GM12878 (cell line): ENCODE measurements around the gene CHKA. TPM values are rescaled to one million over a fixed set of nuclear protein-coding genes. Genes with fewer than 3 reads are reported as not detected.

Source experiments
- ATAC-seq: fragments of 200-7000 bp; cut with Tn5 transposase; 3 replicates; pipeline ENCODE4 v1.9.1; 2020; ENCODE audit warnings: mild to moderate bottlenecking, moderate library complexity
- BruUV-seq: library from RNA; stranded (reverse); fragments of 400-500 nt; replicated peaks from 2 replicates; lab custom pipeline; 2021; lab: Mats Ljungman, UMichigan
- CTCF ChIA-PET: fragments of 300-600 bp; sonication (Branson Sonifier 250); formaldehyde crosslinking; extraction: SDS; loops from one replicate; lab custom pipeline; 2021; ENCODE audit warnings: inconsistent platforms; lab: Yijun Ruan, JAX
- POLR2A ChIA-PET: fragments of 350-600 bp; formaldehyde crosslinking; extraction: SDS; loops from one replicate; lab custom pipeline; 2021; ENCODE audit warnings: inconsistent platforms; lab: Charles Lee
- RAD21 ChIA-PET: fragments of 300-600 bp; sonication (Branson Sonifier 250); formaldehyde crosslinking; loops from one replicate; lab custom pipeline; 2023; ENCODE audit warnings: antibody characterized with exemption; ENCODE audit not compliant: unreplicated experiment; lab: Charles Lee
- SMC1A ChIA-PET: fragments of 300-600 bp; sonication (Branson Sonifier 250); formaldehyde crosslinking; loops from one replicate; lab custom pipeline; 2023; ENCODE audit not compliant: unreplicated experiment, uncharacterized antibody; lab: Charles Lee
- DNase-seq: peaks from one replicate; pipeline ENCODE4 v3.0.0-alpha.2; 2011; ENCODE audit warnings: low read depth, low spot score
- FAIRE-seq: peaks from 3 replicates; lab custom pipeline; 2011; peaks lifted over from hg19 to GRCh38; lab: Jason Lieb, UNC
- H2AFZ ChIP-seq: 2 replicates; pipeline ENCODE4 v1.6.0; 2011; ENCODE audit warnings: low read depth, low read length, control low read depth; ENCODE audit not compliant: control insufficient read depth
- H3K27ac ChIP-seq: 2 replicates; pipeline ENCODE4 v1.5.1; 2011; ENCODE audit warnings: control low read depth; ENCODE audit not compliant: control insufficient read depth, insufficient read depth
- H3K27me3 ChIP-seq, 2 experiments: replicated peaks in 1 of 2; 2 replicates each; pipeline versions ENCODE4 v1.6.0 to v1.6.1; 2011; ENCODE audit warnings: low read length in 1 of 2; ENCODE audit not compliant: control insufficient read depth in 2 of 2, insufficient read depth in 2 of 2
- H3K36me3 ChIP-seq, 2 experiments: 2 replicates each; pipeline ENCODE4 v1.5.1; 2011; ENCODE audit warnings: low read length in 1 of 2; ENCODE audit not compliant: control insufficient read depth in 2 of 2, insufficient read depth in 2 of 2
- H3K4me1 ChIP-seq: 2 replicates; pipeline ENCODE4 v1.6.1; 2011; ENCODE audit warnings: mild to moderate bottlenecking, low read length, moderate library complexity, mixed read lengths; ENCODE audit not compliant: control insufficient read depth, insufficient read depth
- H3K4me2 ChIP-seq: 2 replicates; pipeline ENCODE4 v1.6.0; 2011; ENCODE audit warnings: control low read depth; ENCODE audit not compliant: control insufficient read depth, insufficient read depth
- H3K4me3 ChIP-seq: fragments of 200-600 bp; sonication (generic); 2 replicates; pipeline ENCODE4 v1.5.1; 2016
- H3K79me2 ChIP-seq: 2 replicates; pipeline ENCODE4 v1.6.0; 2011; ENCODE audit warnings: low read length; ENCODE audit not compliant: control insufficient read depth, insufficient read depth
- H3K9ac ChIP-seq: 2 replicates; pipeline ENCODE4 v1.8.0; 2011; ENCODE audit warnings: low read length, control low read depth, mixed read lengths; ENCODE audit not compliant: control insufficient read depth, insufficient read depth
- H3K9me3 ChIP-seq: replicated peaks from 3 replicates; pipeline ENCODE4 v1.5.1; 2011; ENCODE audit warnings: mild to moderate bottlenecking, low read length; ENCODE audit not compliant: control insufficient read depth, insufficient read depth
- H4K20me1 ChIP-seq: 2 replicates; pipeline ENCODE4 v1.6.0; 2011; ENCODE audit not compliant: control insufficient read depth, insufficient read depth
- BMI1 ChIP-seq: fragments of 450-650 bp; IDR thresholded peaks from 2 replicates; pipeline ENCODE4 v1.6.1; 2016; ENCODE audit warnings: mild to moderate bottlenecking, moderate library complexity, borderline replicate concordance
- DPF2 ChIP-seq: fragments of 450-650 bp; IDR thresholded peaks from 2 replicates; pipeline ENCODE4 v1.6.1; 2017; ENCODE audit warnings: mild to moderate bottlenecking
- E2F8 ChIP-seq: fragments of 450-650 bp; IDR thresholded peaks from 2 replicates; pipeline ENCODE4 v1.6.1; 2018; ENCODE audit warnings: mild to moderate bottlenecking, low read depth, moderate library complexity; ENCODE audit not compliant: partially characterized antibody
- EED ChIP-seq: sonication (generic); IDR thresholded peaks from 2 replicates; pipeline ENCODE4 v1.6.1; 2016; ENCODE audit warnings: antibody characterized with exemption, low read depth
- EZH2 ChIP-seq: IDR thresholded peaks from 2 replicates; pipeline ENCODE4 v1.6.1; 2012; ENCODE audit warnings: low read depth, mild to moderate bottlenecking, control low read depth, inconsistent platforms, low read length, borderline replicate concordance; ENCODE audit not compliant: control insufficient read depth
- NKRF ChIP-seq: fragments of 450-650 bp; conservative IDR thresholded peaks from 2 replicates; pipeline ENCODE4 v1.6.1; 2017; ENCODE audit warnings: mild to moderate bottlenecking, moderate library complexity
- PAX5 ChIP-seq: IDR thresholded peaks from 2 replicates; pipeline ENCODE4 v1.6.1; 2011; ENCODE audit warnings: low read depth, low read length, borderline replicate concordance
- POLR2AphosphoS5 ChIP-seq: IDR thresholded peaks from 2 replicates; pipeline ENCODE4 v1.6.1; 2011; ENCODE audit warnings: mild to moderate bottlenecking, low read length, inconsistent platforms
- RUNX3 ChIP-seq: IDR thresholded peaks from 2 replicates; pipeline ENCODE4 v1.6.1; 2012; ENCODE audit warnings: low read length, inconsistent platforms
- SMC3 ChIP-seq: IDR thresholded peaks from 2 replicates; pipeline ENCODE4 v1.6.1; 2011; ENCODE audit warnings: low read length, improper control_type of control experiment, borderline replicate concordance
- TCF7 ChIP-seq: IDR thresholded peaks from 2 replicates; pipeline ENCODE4 v1.6.1; 2014; ENCODE audit warnings: antibody characterized with exemption, borderline replicate concordance
- YBX1 ChIP-seq: fragments of 450-650 bp; IDR thresholded peaks from 2 replicates; pipeline ENCODE4 v1.6.1; 2016; ENCODE audit warnings: antibody characterized with exemption
- ZNF217 ChIP-seq: fragments of 450-650 bp; IDR thresholded peaks from 2 replicates; pipeline ENCODE4 v1.6.1; 2017; ENCODE audit warnings: antibody characterized with exemption, mild to moderate bottlenecking
- ZNF687 ChIP-seq: fragments of 450-650 bp; IDR thresholded peaks from 2 replicates; pipeline ENCODE4 v1.6.1; 2017; ENCODE audit warnings: mild to moderate bottlenecking, moderate library complexity
- WGBS: methylation state at CpG from one replicate; pipeline ENCODE4 v1.1.6; 2016; ENCODE audit warnings: low lambda C conversion rate; ENCODE audit not compliant: insufficient replicate concordance, insufficient coverage; ENCODE audit errors: missing lambda C conversion rate; 5-methylcytosine and 5-hydroxymethylcytosine counted together
- in situ Hi-C: fragments of 300-500 bp; cut with MboI; formaldehyde crosslinking; loops from 9 replicates; pipeline ENCODE4 v1.14.3; 2018; ENCODE audit warnings: mixed read lengths
- intact Hi-C: fragments of 100-400 bp; cut with micrococcal nuclease; formaldehyde crosslinking; loops from one replicate; pipeline ENCODE4 v1.14.2; 2022; ENCODE audit not compliant: unreplicated experiment
- polyA plus RNA-seq, 11 experiments: library from polyadenylated mRNA; depleted of rRNA in 4 of 11; unstranded in 6 of 11; stranded (reverse) in 5 of 11; fragments of >200 nt; fragmentation: Nextera tagmentation in 4 of 11; fragmentation: Illumina TruSeq in 1 of 11; extraction: Ambion mirVana in 4 of 11; extraction: Trizol in 1 of 11; gene quantifications; 1 replicate in 1 of 11; 2 replicates in 10 of 11; pipeline versions ENCODE4 v1.2.1 to v1.2.3, GENCODE V29; 2011 to 2016; ENCODE audit warnings: inconsistent platforms in 2 of 11, missing spikeins in 2 of 11, low read depth in 1 of 11
- total RNA-seq, 4 experiments: library from RNA; depleted of rRNA in 3 of 4; stranded (reverse); fragments of >200 nt in 3 of 4; fragmentation: Illumina TruSeq in 1 of 4; extraction: Trizol in 1 of 4; gene quantifications; 2 replicates each; pipeline versions ENCODE4 v1.2.1 to v1.2.3, GENCODE V29; 2013 to 2021

Gene CHKA
- total and polyA plus RNA-seq, 10 of the 15 experiments (the other 5 are each of a cell fraction or from before 2014, with no cell fraction given) = 5.2 to 29.2 (median 21.2) TPM

- POLR2A ChIA-PET = interaction anchor here (0.6 to 3.4 kb wide), 13 partner anchors 8 to 1771 kb away, joined by 3 to 21 read pairs (median 3); partner anchors contain the start of genes C11orf24, NDUFS8 and UNC93B1
- SMC1A ChIA-PET = interaction anchor here (0.6 to 3.0 kb wide), 7 partner anchors 8 to 165 kb away, joined by 3 to 19 read pairs (median 3); partner anchors contain the start of gene NDUFS8
- TSS peak; percentile 42 for BruUV-seq
- intact Hi-C loops (loop anchor here (5.0 kb wide), 1 partner anchor 37 kb away; the partner anchor contains the start of gene UNC93B1), in situ Hi-C loops (no loop called here)
- Histone ChIP-seq H2AFZ (peak within 1 kb of the TSS; percentile 69), H3K4me1 (peaks cover 13% of the 10 kb centered on the region), H3K9me3 (no peaks in the 10 kb centered on the region), H3K79me2 (peaks cover 46% of the 10 kb centered on the region), H3K36me3 (peaks cover 11 to 13% of the 10 kb centered on the region in 2 experiments; a peak in 3 of 4 replicates), H3K27me3 (no peaks in the 10 kb centered on the region), H3K27ac (peak within 1 kb of the TSS; percentile 91), H3K4me3 (peak within 1 kb of the TSS; percentile 99), H4K20me1 (no peaks in the 10 kb centered on the region; the same call in 1 of the 2 replicates), H3K4me2 (peak within 1 kb of the TSS; percentile 85), H3K9ac (peak within 1 kb of the TSS; percentile 79)
- RAD21 ChIA-PET = interaction anchor here (1.1 to 4.3 kb wide), 3 partner anchors 80 to 170 kb away, joined by 3 to 23 read pairs (median 4); no protein-coding TSS in a partner anchor
- DNase-seq (peak; percentile 15), ATAC-seq (peak; percentile 78), FAIRE-seq (no peak)
- 1% methylated on average over 38 of the region's 51 CpGs for WGBS
- CTCF ChIA-PET = interaction anchor here (0.8 to 2.2 kb wide), 4 partner anchors 30 to 171 kb away, joined by 3 to 7 read pairs (median 4); no protein-coding TSS in a partner anchor
- TF ChIP-seq E2F8 = no peak
- TF ChIP-seq TCF7 = no peak
- TF ChIP-seq EED = peak; percentile 44
- no peak for TF ChIP-seq BMI1
- TF ChIP-seq NKRF = peak; percentile 78; the same call in 1 of the 2 replicates
- peak; percentile 78 for TF ChIP-seq POLR2AphosphoS5
- peak; percentile 93 for TF ChIP-seq ZNF217
- no peak for TF ChIP-seq PAX5
- no peak for TF ChIP-seq EZH2
- TF ChIP-seq RUNX3 = peak; percentile 46
- TF ChIP-seq YBX1 = no peak
- no peak for TF ChIP-seq SMC3
- TF ChIP-seq DPF2 = peak; percentile 64; the same call in 1 of the 2 replicates
- peak; percentile 44; the same call in 1 of the 2 replicates for TF ChIP-seq ZNF687
Measured at GRCh38 chr11:68038718-68039525, 82.3 kb downstream of the CHKA start, which contains the start of gene TCIRG1. TSS of gene TCIRG1 (plus strand) at chr11:68039025. CDS start at chr11:68041272, 2,247 bp downstream.
